Measurements from ENCODE around the gene COPRS. TPM values are rescaled to one million over a fixed set of nuclear protein-coding genes. Genes with fewer than 3 reads are reported as not detected.

Gene COPRS
- total and polyA plus RNA-seq, 2 of the 8 experiments (the other 6 are each of a cell fraction or from before 2014, with no cell fraction given), result 40.9 to 49.3 TPM

GRCh38 chr17:31842195-31843069 lies 16.6 kb downstream of the COPRS start:
- Histone ChIP-seq H3K9me3 (ENCODE audit: insufficient read depth in 2 of 2, low read depth in 1 of 2, low read length in 1 of 2) (no peaks in the 10 kb centered on the region), H2BK12ac (ENCODE audit: low read depth, low read length) (0 out of 2 replicates have a peak overlapping the region, but pooled peaks have one; percentile 55), H2BK5ac (ENCODE audit: low read depth, low read length) (no peak overlapping the region), H3K14ac (ENCODE audit: insufficient read length) (no peak overlapping the region), H3K27ac (ENCODE audit: low read depth, low read length) (no peak overlapping the region), H4K5ac (ENCODE audit: insufficient read length, low read depth, low read length) (no peak overlapping the region), H4K91ac (replicated peaks; ENCODE audit: insufficient read length, low read length) (no peak overlapping the region), H4K8ac (ENCODE audit: extremely low read depth, insufficient read depth, low read length) (no peak overlapping the region), H3K27me3 (replicated peaks in 1 of 4; ENCODE audit: control insufficient read depth in 3 of 4, extremely low read depth in 1 of 4, insufficient read depth in 3 of 4, low read length in 3 of 4) (peaks cover 0 to 4% (median 0%) of the 10 kb centered on the region in 4 experiments; a peak in 4 of 7 replicates), H3K23ac (ENCODE audit: insufficient read length) (no peak overlapping the region), H3K36me3 (ENCODE audit: control insufficient read depth in 2 of 4, insufficient read depth in 4 of 4, low read length in 3 of 4) (no peaks in the 10 kb centered on the region), H3K4me3 (ENCODE audit: extremely low read depth in 1 of 4, insufficient read depth in 2 of 4, low read depth in 3 of 4, low read length in 4 of 4) (no peak overlapping the region), H3K79me1 (ENCODE audit: low read depth, low read length) (no peaks in the 10 kb centered on the region), H2AFZ (ENCODE audit: low read length) (peak overlapping the region; percentile 86; the same call in 1 of the 2 replicates), H2BK120ac (replicated peaks; ENCODE audit: low read depth, low read length) (no peak overlapping the region), H4K20me1 (replicated peaks in 1 of 2; ENCODE audit: control insufficient read depth in 1 of 2, insufficient read depth in 2 of 2, low read length in 2 of 2) (no peaks in the 10 kb centered on the region), H2BK15ac (ENCODE audit: low read length) (no peak overlapping the region), H3K23me2 (ENCODE audit: low read depth, low read length) (no peaks in the 10 kb centered on the region; the same call in 1 of the 2 replicates), H3K4me1 (replicated peaks in 1 of 4; ENCODE audit: control insufficient read depth in 3 of 4, insufficient read depth in 4 of 4, low read length in 3 of 4) (no peaks in the 10 kb centered on the region; a peak in 1 of 7 replicates), H2AK5ac (ENCODE audit: low read depth, low read length) (no peak overlapping the region), H3K9ac (replicated peaks in 1 of 4; ENCODE audit: extremely low read depth in 1 of 4, low read depth in 3 of 4, low read length in 3 of 4) (no peak overlapping the region), H3K56ac (replicated peaks; ENCODE audit: insufficient read length, low read depth, low read length) (no peak overlapping the region), H3K18ac (ENCODE audit: extremely low read depth, low read length) (no peak overlapping the region), H2BK20ac (ENCODE audit: low read length) (no peak overlapping the region), H3K79me2 (ENCODE audit: control insufficient read depth in 1 of 2, insufficient read depth in 2 of 2, low read length in 2 of 2) (no peaks in the 10 kb centered on the region), H3K4me2 (ENCODE audit: insufficient read depth in 1 of 2, low read depth in 2 of 2, low read length in 2 of 2) (peak overlapping the region in 1 of 2 experiments; percentile 41; a peak in 2 of 4 replicates), H3K4ac (replicated peaks; ENCODE audit: insufficient read length, low read depth, low read length) (no peak overlapping the region)
- ChIA-PET POLR2A (ENCODE audit: partially characterized antibody) (interaction anchor here (0.9 to 1.9 kb wide), 2 partner anchors 278 to 312 kb away, joined by 3 to 4 read pairs; no protein-coding TSS in a partner anchor), CTCF (ENCODE audit: partially characterized antibody) (interaction anchor here (0.6 to 6.1 kb wide), 65 partner anchors 7 to 453 kb away, joined by 3 to 82 read pairs (median 4); no protein-coding TSS in a partner anchor)
- peak; percentile 88 for FAIRE-seq
- 41% methylated on average over 22 of the region's 22 CpGs; no CpG with 5 or more reads in 1 of the 2 experiments for WGBS, 2 experiments (ENCODE audit: extremely low coverage in 1 of 2, insufficient coverage in 1 of 2, insufficient read length in 1 of 2, insufficient replicate concordance in 2 of 2, low coverage in 1 of 2, low lambda C conversion rate in 2 of 2, missing lambda C conversion rate in 1 of 2)
- DNase-seq (ENCODE audit: low read depth in 1 of 2, low spot score in 2 of 2), result peak; percentile 68 to 87
- TF ChIP-seq CTBP2 (IDR thresholded peaks at IDR 0.05; ENCODE audit: borderline replicate concordance, insufficient read depth, insufficient read length, low read length) (no peak), TCF12 (IDR thresholded peaks at IDR 0.05; ENCODE audit: low read depth, low read length) (0 out of 2 replicates have a peak, but pooled peaks have one; percentile 6), KDM5A (IDR thresholded peaks at IDR 0.05; ENCODE audit: low read length) (no peak), EZH2 (IDR thresholded peaks at IDR 0.05; ENCODE audit: low read depth, low read length, severe bottlenecking) (no peak), CREB1 (IDR thresholded peaks at IDR 0.05) (no peak), SUZ12 (IDR thresholded peaks at IDR 0.05; ENCODE audit: low read length) (no peak), CHD2 (IDR thresholded peaks at IDR 0.05; ENCODE audit: low read length) (no peak)
- TF ChIP-seq, protein P1, sequence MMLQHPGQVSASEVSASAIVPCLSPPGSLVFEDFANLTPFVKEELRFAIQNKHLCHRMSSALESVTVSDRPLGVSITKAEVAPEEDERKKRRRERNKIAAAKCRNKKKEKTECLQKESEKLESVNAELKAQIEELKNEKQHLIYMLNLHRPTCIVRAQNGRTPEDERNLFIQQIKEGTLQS (IDR thresholded peaks at IDR 0.05; ENCODE audit: insufficient read depth, low read depth, low read length), result no peak
- TF ChIP-seq, protein P2, sequence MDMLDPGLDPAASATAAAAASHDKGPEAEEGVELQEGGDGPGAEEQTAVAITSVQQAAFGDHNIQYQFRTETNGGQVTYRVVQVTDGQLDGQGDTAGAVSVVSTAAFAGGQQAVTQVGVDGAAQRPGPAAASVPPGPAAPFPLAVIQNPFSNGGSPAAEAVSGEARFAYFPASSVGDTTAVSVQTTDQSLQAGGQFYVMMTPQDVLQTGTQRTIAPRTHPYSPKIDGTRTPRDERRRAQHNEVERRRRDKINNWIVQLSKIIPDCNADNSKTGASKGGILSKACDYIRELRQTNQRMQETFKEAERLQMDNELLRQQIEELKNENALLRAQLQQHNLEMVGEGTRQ (IDR thresholded peaks at IDR 0.05; ENCODE audit: low read length), result peak; percentile 29; the same call in 1 of the 2 replicates
